CD4-positive, alpha-beta T cell treated with Interleukin-12 subunit alpha and Interleukin-12 subunit beta, for 1 hour (primary cell): ENCODE results near the gene CLDN19.

Experiments
- DNase-seq: peaks from one replicate; pipeline ENCODE4 v3.0.0-alpha.2; 2020

The CLDN19 gene

DNA sequence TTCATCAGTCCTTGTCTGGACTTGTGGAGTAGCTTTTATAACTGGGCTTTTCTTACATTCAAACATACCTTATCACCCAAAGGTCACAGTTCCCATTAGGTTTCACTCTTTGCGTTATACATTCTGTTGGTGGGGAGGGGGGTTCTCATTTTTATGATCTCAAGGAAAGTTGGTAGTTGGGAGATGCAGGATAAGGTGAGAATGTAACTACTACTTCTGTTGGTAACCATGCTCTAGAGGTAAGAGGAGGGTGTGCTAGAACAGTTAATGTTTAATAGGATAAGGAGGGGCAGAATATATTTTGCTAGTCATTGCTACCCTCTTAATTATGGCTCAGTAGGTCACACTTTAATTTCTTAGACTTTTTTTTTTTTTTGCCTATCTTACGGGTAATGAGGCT lies 47.1 kb downstream of the CLDN19 start:
- no peak for DNase-seq

DNA sequence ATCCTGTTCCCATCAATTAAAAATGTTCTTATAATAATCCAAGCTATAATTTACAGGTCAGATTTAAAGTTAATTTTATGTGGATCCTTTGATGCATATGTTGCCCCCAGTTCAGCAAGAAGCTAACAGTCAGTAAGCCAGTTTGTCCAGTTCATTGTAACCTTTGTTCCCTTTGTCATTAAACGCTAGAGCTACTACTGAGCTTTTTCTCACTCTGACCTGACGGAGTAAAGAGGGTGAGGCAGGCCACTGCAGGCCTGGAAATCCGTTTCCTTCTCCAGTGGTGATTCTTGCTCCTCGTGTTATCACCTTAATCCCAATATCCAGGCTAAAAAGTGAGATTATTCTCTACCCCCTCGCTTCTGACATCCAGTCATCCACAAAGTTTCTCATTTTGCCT lies 47.6 kb downstream of the CLDN19 start:
- no peak for DNase-seq

DNA sequence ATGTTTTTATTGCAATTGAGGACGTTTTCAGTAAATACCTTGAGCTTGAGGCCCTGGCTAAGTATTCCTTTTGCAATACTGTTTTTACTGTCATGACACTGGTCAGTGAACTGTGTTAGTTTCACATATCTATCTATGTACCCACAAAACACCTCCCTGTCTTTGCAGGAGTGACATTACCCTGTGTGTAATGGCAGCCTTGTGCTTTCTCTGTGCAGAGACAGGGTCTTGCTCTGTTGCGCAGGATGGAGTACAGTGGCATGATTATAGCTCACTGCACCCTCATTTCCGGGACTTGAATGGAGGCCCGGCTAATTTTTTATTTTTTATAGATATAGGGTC lies 48.9 kb downstream of the CLDN19 start:
- DNase-seq, result no peak

- DNase-seq, result no peak
These were observed 49.4 kb downstream of the CLDN19 start for GRCh38 chr1:42690477-42691156.

GRCh38 chr1:42689912-42690311 lies 50.1 kb downstream of the CLDN19 start:
- no peak for DNase-seq

DNA sequence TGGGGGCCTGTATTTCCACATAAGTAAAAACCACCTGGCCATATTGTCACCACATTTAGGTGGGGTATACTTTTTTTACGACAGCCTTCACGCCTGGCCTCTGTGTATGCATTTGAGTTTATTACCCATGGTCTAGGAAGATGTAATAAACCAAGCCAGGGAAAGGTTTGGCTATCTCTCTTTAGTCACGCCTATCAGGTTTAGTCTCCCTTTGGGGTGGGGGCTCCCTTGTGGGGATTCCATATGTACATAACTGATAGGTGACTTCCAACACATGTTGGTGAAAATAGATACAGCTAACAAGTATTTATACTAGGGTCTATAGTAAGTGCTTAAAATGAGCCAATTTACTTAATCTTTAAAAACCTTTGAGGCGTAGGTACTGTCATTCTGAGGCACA lies 53.6 kb downstream of the CLDN19 start:
- DNase-seq, result no peak

DNA sequence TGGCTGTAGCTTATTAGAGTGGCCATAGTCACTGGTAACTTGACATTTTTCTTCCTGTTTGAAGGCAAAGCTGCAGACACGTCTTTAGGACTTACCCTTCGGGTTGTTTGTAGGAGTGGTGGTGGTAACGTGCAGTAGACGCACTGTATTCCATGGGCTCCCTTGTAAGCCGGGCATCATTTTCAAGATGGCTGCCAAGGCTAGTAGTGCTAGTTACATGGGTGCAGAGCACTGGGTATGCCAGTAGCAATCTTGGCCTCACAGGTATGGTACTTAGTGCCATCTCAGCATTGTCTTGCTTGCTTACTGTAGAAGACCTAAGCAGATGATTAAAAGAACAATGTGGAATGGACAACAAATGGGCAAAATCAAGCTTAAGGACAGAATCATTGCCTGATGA lies 55.9 kb downstream of the CLDN19 start:
- peak; percentile 33 for DNase-seq
